ENCODE measurements around the gene ALKAL2.

ALKAL2 gene

GRCh38 chr2:263022-263738 is 24.7 kb downstream of the ALKAL2 start:
- no peaks in the 10 kb centered on the region for H3K27me3 ChIP-seq (ENCODE audit: low read length)
- TF ChIP-seq CTCF (IDR thresholded peaks at IDR 0.05; ENCODE audit: insufficient read depth, low read length, poor library complexity, severe bottlenecking) (no peak), EZH2phosphoT487 (conservative IDR thresholded peaks at IDR 0.05; ENCODE audit: low read length) (no peak)
- no peak overlapping the region for H3K4me3 ChIP-seq (ENCODE audit: insufficient read depth, low read length, poor library complexity, severe bottlenecking)
- peak overlapping the region; percentile 62 for H2AFZ ChIP-seq (ENCODE audit: low read depth, low read length, severe bottlenecking)
- H3K4me2 ChIP-seq (ENCODE audit: low read depth, low read length, poor library complexity, severe bottlenecking) = peak overlapping the region; percentile 68
- no peak overlapping the region for H3K27ac ChIP-seq (ENCODE audit: low read depth, low read length)
- no peak overlapping the region for H3K9ac ChIP-seq (ENCODE audit: low read length)
- peaks cover 33% of the 10 kb centered on the region for H3K79me2 ChIP-seq (ENCODE audit: insufficient read depth, low read length)
- peaks cover 2% of the 10 kb centered on the region; the same call in 1 of the 2 replicates for H3K36me3 ChIP-seq (ENCODE audit: low read length)
- peaks cover 17% of the 10 kb centered on the region for H3F3A ChIP-seq (ENCODE audit: insufficient read depth)
- peaks cover 14% of the 10 kb centered on the region; the same call in 1 of the 2 replicates for H4K20me1 ChIP-seq (ENCODE audit: low read depth, low read length)
- peaks cover 3% of the 10 kb centered on the region; the same call in 1 of the 2 replicates for H3K9me3 ChIP-seq (ENCODE audit: insufficient read depth, low read length)
- no peaks in the 10 kb centered on the region for H3K9me2 ChIP-seq (replicated peaks; ENCODE audit: insufficient read depth, low read length)

DNA sequence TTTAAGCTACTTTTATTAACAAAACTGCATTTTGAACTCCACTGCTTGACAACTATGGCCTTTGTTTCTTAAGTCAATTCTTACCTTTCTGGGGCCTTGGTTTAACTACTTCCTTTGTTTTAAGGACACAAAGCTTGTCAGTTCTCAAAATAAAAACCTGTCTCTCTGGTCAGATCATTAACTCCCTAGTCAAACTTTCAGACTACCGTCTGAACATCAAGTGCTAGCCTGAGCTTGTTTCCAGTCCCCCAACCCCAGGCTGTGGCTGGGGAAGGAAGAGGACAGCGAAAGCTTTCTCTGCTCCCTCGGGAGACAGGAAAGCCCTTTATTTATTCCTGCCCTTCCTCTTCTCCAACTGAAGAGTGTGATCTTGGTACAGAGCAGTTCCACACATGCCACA is 25.8 kb downstream of the ALKAL2 start:
- Histone ChIP-seq H3K9me3 (ENCODE audit: insufficient read depth, low read length) (peaks cover 11% of the 10 kb centered on the region; the same call in 1 of the 2 replicates), H3K4me2 (ENCODE audit: low read depth, low read length, poor library complexity, severe bottlenecking) (no peak overlapping the region), H3K27ac (ENCODE audit: low read depth, low read length) (no peak overlapping the region), H2AFZ (ENCODE audit: low read depth, low read length, severe bottlenecking) (no peak overlapping the region), H3K79me2 (ENCODE audit: insufficient read depth, low read length) (peaks cover 22% of the 10 kb centered on the region), H3K9ac (ENCODE audit: low read length) (no peak overlapping the region), H3K4me3 (ENCODE audit: insufficient read depth, low read length, poor library complexity, severe bottlenecking) (no peak overlapping the region), H3K9me2 (replicated peaks; ENCODE audit: insufficient read depth, low read length) (no peaks in the 10 kb centered on the region), H3K36me3 (ENCODE audit: low read length) (peaks cover 2% of the 10 kb centered on the region; the same call in 1 of the 2 replicates), H4K20me1 (ENCODE audit: low read depth, low read length) (peaks cover 5% of the 10 kb centered on the region; the same call in 1 of the 2 replicates), H3K27me3 (ENCODE audit: low read length) (no peaks in the 10 kb centered on the region), H3F3A (ENCODE audit: insufficient read depth) (peaks cover 17% of the 10 kb centered on the region)
- TF ChIP-seq EZH2phosphoT487 (conservative IDR thresholded peaks at IDR 0.05; ENCODE audit: low read length) (no peak), CTCF (IDR thresholded peaks at IDR 0.05; ENCODE audit: insufficient read depth, low read length, poor library complexity, severe bottlenecking) (no peak)

- H3F3A ChIP-seq (ENCODE audit: insufficient read depth) = peaks cover 17% of the 10 kb centered on the region
- H2AFZ ChIP-seq (ENCODE audit: low read depth, low read length, severe bottlenecking) = no peak overlapping the region
- no peak for TF ChIP-seq EZH2phosphoT487 (conservative IDR thresholded peaks at IDR 0.05; ENCODE audit: low read length)
- TF ChIP-seq CTCF (IDR thresholded peaks at IDR 0.05; ENCODE audit: insufficient read depth, low read length, poor library complexity, severe bottlenecking) = no peak
- no peaks in the 10 kb centered on the region for H3K9me2 ChIP-seq (replicated peaks; ENCODE audit: insufficient read depth, low read length)
- H3K27ac ChIP-seq (ENCODE audit: low read depth, low read length) = no peak overlapping the region
- peaks cover 2% of the 10 kb centered on the region; the same call in 1 of the 2 replicates for H3K36me3 ChIP-seq (ENCODE audit: low read length)
- peaks cover 7% of the 10 kb centered on the region for H3K79me2 ChIP-seq (ENCODE audit: insufficient read depth, low read length)
- no peak overlapping the region for H3K9ac ChIP-seq (ENCODE audit: low read length)
- H3K9me3 ChIP-seq (ENCODE audit: insufficient read depth, low read length) = peaks cover 11% of the 10 kb centered on the region; the same call in 1 of the 2 replicates
- no peak overlapping the region for H3K4me2 ChIP-seq (ENCODE audit: low read depth, low read length, poor library complexity, severe bottlenecking)
- H3K27me3 ChIP-seq (ENCODE audit: low read length) = no peaks in the 10 kb centered on the region
- no peak overlapping the region for H3K4me3 ChIP-seq (ENCODE audit: insufficient read depth, low read length, poor library complexity, severe bottlenecking)
- H4K20me1 ChIP-seq (ENCODE audit: low read depth, low read length) = no peaks in the 10 kb centered on the region
Observed at GRCh38 chr2:260507-261161, 27.3 kb downstream of the ALKAL2 start.

Measured in SU-DHL-6 (cell line).